ENCODE data around the gene ANKRD6.

DNA sequence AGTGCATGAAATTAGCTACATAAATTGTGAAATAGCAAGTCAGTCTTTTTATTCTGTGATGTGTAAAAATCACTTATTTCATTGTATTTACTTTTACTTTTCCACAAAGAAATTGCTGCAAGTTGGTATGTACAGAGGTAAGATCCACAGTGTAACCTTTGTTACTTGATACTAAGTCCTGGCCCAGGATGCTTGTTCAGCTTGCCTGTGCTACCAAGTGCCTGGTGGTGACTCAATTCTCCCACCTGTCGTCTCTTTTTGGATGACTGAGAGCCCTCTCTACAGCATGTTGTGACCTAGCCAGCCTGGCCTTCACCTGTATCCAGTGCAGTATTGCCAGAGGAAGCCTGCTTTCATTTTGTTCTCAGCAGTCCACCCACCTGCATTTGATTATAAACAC lies 54.9 kb downstream of the ANKRD6 start:
- TF ChIP-seq, protein P1, sequence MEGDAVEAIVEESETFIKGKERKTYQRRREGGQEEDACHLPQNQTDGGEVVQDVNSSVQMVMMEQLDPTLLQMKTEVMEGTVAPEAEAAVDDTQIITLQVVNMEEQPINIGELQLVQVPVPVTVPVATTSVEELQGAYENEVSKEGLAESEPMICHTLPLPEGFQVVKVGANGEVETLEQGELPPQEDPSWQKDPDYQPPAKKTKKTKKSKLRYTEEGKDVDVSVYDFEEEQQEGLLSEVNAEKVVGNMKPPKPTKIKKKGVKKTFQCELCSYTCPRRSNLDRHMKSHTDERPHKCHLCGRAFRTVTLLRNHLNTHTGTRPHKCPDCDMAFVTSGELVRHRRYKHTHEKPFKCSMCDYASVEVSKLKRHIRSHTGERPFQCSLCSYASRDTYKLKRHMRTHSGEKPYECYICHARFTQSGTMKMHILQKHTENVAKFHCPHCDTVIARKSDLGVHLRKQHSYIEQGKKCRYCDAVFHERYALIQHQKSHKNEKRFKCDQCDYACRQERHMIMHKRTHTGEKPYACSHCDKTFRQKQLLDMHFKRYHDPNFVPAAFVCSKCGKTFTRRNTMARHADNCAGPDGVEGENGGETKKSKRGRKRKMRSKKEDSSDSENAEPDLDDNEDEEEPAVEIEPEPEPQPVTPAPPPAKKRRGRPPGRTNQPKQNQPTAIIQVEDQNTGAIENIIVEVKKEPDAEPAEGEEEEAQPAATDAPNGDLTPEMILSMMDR (IDR thresholded peaks at IDR 0.05), result no peak
- TF ChIP-seq POLR2AphosphoS5 (IDR thresholded peaks at IDR 0.05), result no peak
- TF ChIP-seq EP300 (IDR thresholded peaks at IDR 0.05), result no peak
- no peak for TF ChIP-seq POLR2A (IDR thresholded peaks at IDR 0.05)
